BJ (cell line): ENCODE measurements around the gene ZDHHC8. TPM values are rescaled to one million over a fixed set of nuclear protein-coding genes. Genes with fewer than 3 reads are reported as not detected.

ENCODE experiments used
- CTCF ChIA-PET: fragments of 350-600 bp; formaldehyde crosslinking; extraction: SDS; loops from one replicate; lab custom pipeline; 2021; ENCODE audit warnings: antibody characterized with exemption, inconsistent platforms; lab: Yijun Ruan, JAX
- POLR2A ChIA-PET: fragments of 300-600 bp; sonication (Branson Sonifier 250); formaldehyde crosslinking; extraction: SDS; loops from one replicate; lab custom pipeline; 2021; ENCODE audit warnings: antibody characterized with exemption; lab: Charles Lee
- DNase-seq: peaks from one replicate; pipeline ENCODE4 v3.0.0-alpha.2; 2011; ENCODE audit warnings: low read depth
- H3K27me3 ChIP-seq: 2 replicates; pipeline ENCODE4 v1.6.0; 2011; ENCODE audit warnings: low read length; ENCODE audit not compliant: control insufficient read depth, insufficient read depth
- H3K36me3 ChIP-seq: 2 replicates; pipeline ENCODE4 v1.5.1; 2011; ENCODE audit warnings: low read length; ENCODE audit not compliant: control insufficient read depth, insufficient read depth
- H3K4me3 ChIP-seq: 2 replicates; pipeline ENCODE4 v1.5.1; 2011; ENCODE audit warnings: low read depth, mild to moderate bottlenecking, control low read depth, low read length
- polyA plus RNA-seq: library from polyadenylated mRNA; depleted of rRNA; stranded (reverse); fragments of >200 nt; gene quantifications from 2 replicates; pipeline ENCODE4 v1.2.3, GENCODE V29; 2011
- TF ChIP-seq, protein P1 (sequence below): IDR thresholded peaks from 2 replicates; pipeline ENCODE4 v1.5.1; 2011; ENCODE audit warnings: low read depth, mild to moderate bottlenecking, control low read depth, inconsistent platforms, low read length, moderate library complexity; ENCODE audit not compliant: insufficient read depth

The ZDHHC8 gene
- polyA plus RNA-seq, 1 experiment: 32.2 TPM

DNA sequence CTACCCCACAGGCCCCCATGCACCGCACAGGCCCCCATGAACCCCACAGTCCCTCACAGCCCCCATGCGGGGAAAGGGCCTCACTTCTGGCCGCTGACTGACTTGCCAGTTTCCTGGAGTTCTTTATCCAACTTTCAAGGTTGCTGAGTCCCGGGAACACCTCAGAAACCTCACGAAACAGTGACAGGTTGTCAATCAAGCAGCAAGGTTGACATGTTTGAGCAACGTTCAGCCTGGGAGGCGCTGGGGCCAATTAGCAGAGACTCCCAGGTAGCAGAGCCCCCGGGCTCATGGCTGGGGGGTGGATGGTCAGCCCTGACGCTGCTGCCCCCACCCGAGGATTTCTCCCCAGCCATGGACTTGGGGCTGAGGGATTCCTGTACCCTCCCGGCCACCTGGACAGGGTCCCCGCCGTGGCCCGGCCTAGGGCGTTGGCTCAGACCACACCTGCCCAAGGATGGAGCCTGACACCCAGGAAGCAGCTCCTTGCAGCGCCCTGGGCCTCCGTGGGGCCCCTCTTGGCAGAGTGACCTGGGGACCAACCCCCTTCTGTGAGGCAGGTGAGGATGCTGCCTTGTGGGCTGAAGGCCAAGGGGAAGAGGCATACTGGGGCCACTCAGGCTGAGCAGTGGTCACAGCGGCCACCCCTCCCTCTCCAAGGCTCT is 53.0 kb downstream of the ZDHHC8 start:
- H3K36me3 ChIP-seq: no peaks in the 10 kb centered on the region
- no peak overlapping the region for H3K4me3 ChIP-seq
- TF ChIP-seq, protein P1, sequence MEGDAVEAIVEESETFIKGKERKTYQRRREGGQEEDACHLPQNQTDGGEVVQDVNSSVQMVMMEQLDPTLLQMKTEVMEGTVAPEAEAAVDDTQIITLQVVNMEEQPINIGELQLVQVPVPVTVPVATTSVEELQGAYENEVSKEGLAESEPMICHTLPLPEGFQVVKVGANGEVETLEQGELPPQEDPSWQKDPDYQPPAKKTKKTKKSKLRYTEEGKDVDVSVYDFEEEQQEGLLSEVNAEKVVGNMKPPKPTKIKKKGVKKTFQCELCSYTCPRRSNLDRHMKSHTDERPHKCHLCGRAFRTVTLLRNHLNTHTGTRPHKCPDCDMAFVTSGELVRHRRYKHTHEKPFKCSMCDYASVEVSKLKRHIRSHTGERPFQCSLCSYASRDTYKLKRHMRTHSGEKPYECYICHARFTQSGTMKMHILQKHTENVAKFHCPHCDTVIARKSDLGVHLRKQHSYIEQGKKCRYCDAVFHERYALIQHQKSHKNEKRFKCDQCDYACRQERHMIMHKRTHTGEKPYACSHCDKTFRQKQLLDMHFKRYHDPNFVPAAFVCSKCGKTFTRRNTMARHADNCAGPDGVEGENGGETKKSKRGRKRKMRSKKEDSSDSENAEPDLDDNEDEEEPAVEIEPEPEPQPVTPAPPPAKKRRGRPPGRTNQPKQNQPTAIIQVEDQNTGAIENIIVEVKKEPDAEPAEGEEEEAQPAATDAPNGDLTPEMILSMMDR: no peak
- no peak for DNase-seq
- ChIA-PET POLR2A (no interaction called here), CTCF (no interaction called here)
- peaks cover 2% of the 10 kb centered on the region; the same call in 1 of the 2 replicates for H3K27me3 ChIP-seq

DNA sequence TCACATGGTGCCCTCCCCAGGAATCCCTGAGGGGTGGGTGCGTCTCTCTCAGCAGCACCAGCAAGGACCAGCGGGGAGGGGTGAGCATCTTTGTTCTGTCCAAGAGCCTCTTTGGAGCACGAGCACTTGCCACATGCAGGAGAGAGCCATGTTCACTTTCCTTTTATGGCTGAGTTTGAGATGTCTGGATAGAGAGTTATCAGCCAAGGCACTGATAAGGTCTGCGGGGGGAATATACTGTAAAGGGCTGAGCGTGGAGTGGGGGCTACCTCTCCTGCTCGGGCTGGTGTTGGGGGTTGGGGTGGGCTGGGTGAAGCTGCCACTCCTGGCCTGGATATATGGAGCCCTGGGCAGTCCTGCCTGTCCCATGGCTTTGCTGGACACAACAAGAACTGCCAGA is 54.1 kb downstream of the ZDHHC8 start:
- POLR2A ChIA-PET: no interaction called here
- peaks cover 2% of the 10 kb centered on the region; the same call in 1 of the 2 replicates for H3K27me3 ChIP-seq
- H3K4me3 ChIP-seq: no peak overlapping the region
- TF ChIP-seq, protein P1: no peak
- no peaks in the 10 kb centered on the region for H3K36me3 ChIP-seq
- CTCF ChIA-PET: interaction anchor here (1.2 kb wide), 1 partner anchor 29 kb away, joined by 3 read pairs; no protein-coding TSS in a partner anchor
- DNase-seq: no peak

GRCh38 chr22:20186183-20186870 is 54.7 kb downstream of the ZDHHC8 start:
- TF ChIP-seq, protein P1: no peak
- Histone ChIP-seq H3K36me3 (no peaks in the 10 kb centered on the region), H3K4me3 (no peak overlapping the region), H3K27me3 (peaks cover 2% of the 10 kb centered on the region; the same call in 1 of the 2 replicates)
- POLR2A ChIA-PET: no interaction called here
- DNase-seq: no peak
- CTCF ChIA-PET: interaction anchor here (1.2 to 1.9 kb wide), 2 partner anchors 29 kb away, joined by 3 to 4 read pairs; no protein-coding TSS in a partner anchor

DNA sequence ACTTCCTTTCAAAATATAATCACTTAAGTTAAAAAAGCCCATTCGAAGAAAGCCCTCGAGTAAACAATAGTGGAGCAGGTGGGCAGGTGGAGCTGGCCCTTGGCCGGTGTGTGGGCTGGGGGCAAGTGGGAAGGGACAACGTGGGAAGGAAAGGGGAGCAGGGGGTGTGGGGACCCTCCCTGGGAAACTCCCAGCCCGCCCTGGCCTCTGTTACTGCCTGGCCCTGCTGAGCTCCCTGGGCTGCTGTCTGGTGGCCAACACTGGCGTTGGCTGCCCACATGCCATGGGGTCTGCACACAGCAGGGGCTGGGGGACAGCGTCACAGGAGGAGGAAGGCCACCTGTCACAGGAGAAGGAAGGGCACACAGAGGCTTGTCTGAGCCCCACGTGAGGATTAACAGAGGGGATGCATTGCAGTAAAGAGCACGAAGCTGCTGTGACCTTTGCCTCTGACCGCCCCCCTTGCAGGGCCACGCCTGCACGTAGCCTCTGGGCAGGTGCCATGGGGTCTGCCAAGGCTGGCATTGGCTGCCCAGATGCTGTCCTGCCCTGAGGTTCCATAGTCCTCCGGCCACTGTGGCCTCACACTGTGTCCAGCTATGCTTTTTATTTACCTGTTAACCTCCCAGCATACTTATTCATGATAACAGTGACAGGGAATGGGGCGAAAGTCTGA is 55.4 kb downstream of the ZDHHC8 start:
- CTCF ChIA-PET: interaction anchor here (1.9 kb wide), 1 partner anchor 30 kb away, joined by 4 read pairs; no protein-coding TSS in a partner anchor
- H3K4me3 ChIP-seq: no peak overlapping the region
- no peak for DNase-seq
- peaks cover 2% of the 10 kb centered on the region; the same call in 1 of the 2 replicates for H3K27me3 ChIP-seq
- H3K36me3 ChIP-seq: no peaks in the 10 kb centered on the region
- TF ChIP-seq, protein P1: no peak
- POLR2A ChIA-PET: no interaction called here
